ENCODE results near the gene SMLR1. TPM values are rescaled to one million over a fixed set of nuclear protein-coding genes. Genes with fewer than 3 reads are reported as not detected.

SMLR1 gene
- total RNA-seq, 1 experiment from 2014 or later, result not detected

- POLR2A ChIA-PET, result no interaction called here
- intact Hi-C loops (cut with micrococcal nuclease), result no loop called here
These were observed 38.3 kb upstream of the SMLR1 start for GRCh38 chr6:130788954-130789353.

GRCh38 chr6:130794010-130794697 is 33.1 kb upstream of the SMLR1 start:
- RAD21 ChIA-PET (ENCODE audit: low non-redundant PET in 1 of 2, low total read pairs in 2 of 2, uncharacterized antibody in 2 of 2, unreplicated experiment in 2 of 2), result no interaction called here
- no peak for TF ChIP-seq POLR2AphosphoS5 (IDR thresholded peaks at IDR 0.05; ENCODE audit: low read depth, low read length)
- no peak for TF ChIP-seq JUND (IDR thresholded peaks at IDR 0.05)
- TF ChIP-seq ATF3 (IDR thresholded peaks at IDR 0.05), result no peak
- no peak for TF ChIP-seq EZH2phosphoT487 (IDR thresholded peaks at IDR 0.05; ENCODE audit: borderline replicate concordance)
- TF ChIP-seq REST (IDR thresholded peaks at IDR 0.05; ENCODE audit: low read depth), result no peak
- TF ChIP-seq POLR2A (IDR thresholded peaks at IDR 0.05; ENCODE audit: borderline replicate concordance, extremely low read depth, insufficient read depth, insufficient read length), result no peak

More at GRCh38 chr6:130788954-130789353, 38.3 kb upstream of the SMLR1 start:
- Histone ChIP-seq H3K36me3 (ENCODE audit: control insufficient read depth in 1 of 2, insufficient read depth in 2 of 2, low read length in 2 of 2) (no peaks in the 10 kb centered on the region), H4K20me1 (ENCODE audit: insufficient read depth) (no peaks in the 10 kb centered on the region), H3K9me3 (ENCODE audit: control insufficient read depth in 1 of 2, insufficient read depth in 1 of 2, low read depth in 1 of 2, low read length in 2 of 2) (no peaks in the 10 kb centered on the region), H3K4me3 (replicated peaks in 1 of 2; ENCODE audit: low read depth in 1 of 2, low read length in 2 of 2) (no peak overlapping the region), H3K27ac (ENCODE audit: low read depth, low read length) (no peak overlapping the region), H3K4me1 (ENCODE audit: control insufficient read depth in 1 of 2, insufficient read depth in 2 of 2, low read length in 2 of 2) (no peaks in the 10 kb centered on the region), H3K9ac (ENCODE audit: low read length) (no peak overlapping the region), H3K4me2 (ENCODE audit: low read length) (no peak overlapping the region), H3K79me2 (ENCODE audit: insufficient read depth, low read length) (no peaks in the 10 kb centered on the region), H3K9me2 (ENCODE audit: insufficient read depth) (no peaks in the 10 kb centered on the region), H2AFZ (ENCODE audit: low read depth, low read length, poor library complexity, severe bottlenecking) (no peak overlapping the region), H3K27me3 (ENCODE audit: insufficient read depth, low read length) (no peaks in the 10 kb centered on the region)
- ATAC-seq (0 out of 2 replicates have a peak, but pooled peaks have one; percentile 36), DNase-seq (ENCODE audit: low read depth, low spot score) (no peak)
- ChIA-PET RAD21 (ENCODE audit: low non-redundant PET in 1 of 2, low total read pairs in 2 of 2, uncharacterized antibody in 2 of 2, unreplicated experiment in 2 of 2) (no interaction called here), CTCF (no interaction called here)
- TF ChIP-seq CTCF (IDR thresholded peaks at IDR 0.05 in 2 of 3, conservative IDR thresholded peaks at IDR 0.05 in 1 of 3; ENCODE audit: borderline replicate concordance in 1 of 3, insufficient read depth in 1 of 3, low read depth in 2 of 3, low read length in 2 of 3) (peak in 2 of 3 experiments; percentile 15 to 28; a peak in 2 of 6 replicates), EGR1 (IDR thresholded peaks at IDR 0.05; ENCODE audit: low read depth) (no peak), EZH2 (IDR thresholded peaks at IDR 0.05) (no peak)
- no TSS peak for BruUV-seq (replicated peaks)

More at GRCh38 chr6:130794010-130794697, 33.1 kb upstream of the SMLR1 start:
- Histone ChIP-seq H3K9ac (ENCODE audit: low read length) (no peak overlapping the region), H3K4me1 (ENCODE audit: control insufficient read depth in 1 of 2, insufficient read depth in 2 of 2, low read length in 2 of 2) (no peaks in the 10 kb centered on the region; a peak in 1 of 4 replicates), H3K27me3 (ENCODE audit: insufficient read depth, low read length) (no peaks in the 10 kb centered on the region), H3K36me3 (ENCODE audit: control insufficient read depth in 1 of 2, insufficient read depth in 2 of 2, low read length in 2 of 2) (no peaks in the 10 kb centered on the region), H4K20me1 (ENCODE audit: insufficient read depth) (no peaks in the 10 kb centered on the region), H3K9me2 (ENCODE audit: insufficient read depth) (no peaks in the 10 kb centered on the region), H3K79me2 (ENCODE audit: insufficient read depth, low read length) (no peaks in the 10 kb centered on the region), H3K4me2 (ENCODE audit: low read length) (no peak overlapping the region), H3K9me3 (ENCODE audit: control insufficient read depth in 1 of 2, insufficient read depth in 1 of 2, low read depth in 1 of 2, low read length in 2 of 2) (no peaks in the 10 kb centered on the region), H2AFZ (ENCODE audit: low read depth, low read length, poor library complexity, severe bottlenecking) (no peak overlapping the region), H3K4me3 (replicated peaks in 1 of 2; ENCODE audit: low read depth in 1 of 2, low read length in 2 of 2) (no peak overlapping the region), H3K27ac (ENCODE audit: low read depth, low read length) (no peak overlapping the region)
- no TSS peak for BruUV-seq (replicated peaks)
- ChIA-PET POLR2A (no interaction called here), CTCF (no interaction called here)
- intact Hi-C loops (cut with micrococcal nuclease), result no loop called here
- ATAC-seq (no peak), DNase-seq (ENCODE audit: low read depth, low spot score) (no peak)

Measured in HCT116 (cell line).